ENCODE measurements around the gene RAB43. TPM values are rescaled to one million over a fixed set of nuclear protein-coding genes. Genes with fewer than 3 reads are reported as not detected.
"Not testable (repeated sequence)": the region's sequence is repeated elsewhere in the genome, so short reads cannot be mapped to it uniquely, and the experiment has no call there.

The RAB43 gene
- total and polyA plus RNA-seq, 8 donors = 4.7 to 18.7 (median 8.9) TPM

DNA sequence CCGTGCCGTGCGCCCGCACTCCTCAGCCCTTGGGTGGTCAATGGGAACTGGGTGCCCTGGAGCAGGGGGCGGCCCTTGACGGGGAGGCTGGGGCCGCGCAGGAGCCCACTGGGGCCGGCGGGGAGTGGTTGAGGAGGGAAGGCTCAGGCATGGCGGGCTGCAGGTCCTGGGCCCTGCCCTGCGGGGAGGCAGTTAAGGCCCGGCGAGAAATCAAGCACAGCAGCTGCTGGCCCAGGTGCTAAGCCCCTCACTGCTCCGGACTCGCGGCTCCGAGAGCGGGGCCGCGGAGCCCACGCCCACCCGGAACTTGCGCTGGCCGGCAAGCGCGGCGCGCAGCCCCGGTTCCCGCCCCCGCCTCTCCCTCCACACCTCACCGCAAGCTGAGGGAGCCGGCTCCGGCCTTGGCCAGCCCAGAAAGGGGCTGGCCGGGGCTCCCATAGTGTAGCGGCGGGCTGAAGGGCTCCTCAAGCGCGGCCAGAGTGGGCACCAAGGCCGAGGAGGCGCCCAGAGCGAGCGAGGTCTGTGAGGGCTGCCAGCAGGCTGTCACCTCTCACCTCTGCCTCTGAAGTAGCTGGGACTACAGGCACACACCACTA is 53.2 kb downstream of the RAB43 start:
- ATAC-seq (peak; percentile 79 to 87 (median 83)), DNase-seq (peak in 3 of 6 donors; percentile 42 to 75 (median 73)), FAIRE-seq (no peak)
- intact Hi-C loops (cut with DNase I) = no loop called here
- WGBS, 2 donors = 10 to 17% methylated on average over 29 to 42 of the region's 44 CpGs
- peak overlapping the region; percentile 10 to 49 (median 36) for H3K4me3 ChIP-seq
- H3K27me3 ChIP-seq = no peaks in the 10 kb centered on the region
- TF ChIP-seq, protein P1, sequence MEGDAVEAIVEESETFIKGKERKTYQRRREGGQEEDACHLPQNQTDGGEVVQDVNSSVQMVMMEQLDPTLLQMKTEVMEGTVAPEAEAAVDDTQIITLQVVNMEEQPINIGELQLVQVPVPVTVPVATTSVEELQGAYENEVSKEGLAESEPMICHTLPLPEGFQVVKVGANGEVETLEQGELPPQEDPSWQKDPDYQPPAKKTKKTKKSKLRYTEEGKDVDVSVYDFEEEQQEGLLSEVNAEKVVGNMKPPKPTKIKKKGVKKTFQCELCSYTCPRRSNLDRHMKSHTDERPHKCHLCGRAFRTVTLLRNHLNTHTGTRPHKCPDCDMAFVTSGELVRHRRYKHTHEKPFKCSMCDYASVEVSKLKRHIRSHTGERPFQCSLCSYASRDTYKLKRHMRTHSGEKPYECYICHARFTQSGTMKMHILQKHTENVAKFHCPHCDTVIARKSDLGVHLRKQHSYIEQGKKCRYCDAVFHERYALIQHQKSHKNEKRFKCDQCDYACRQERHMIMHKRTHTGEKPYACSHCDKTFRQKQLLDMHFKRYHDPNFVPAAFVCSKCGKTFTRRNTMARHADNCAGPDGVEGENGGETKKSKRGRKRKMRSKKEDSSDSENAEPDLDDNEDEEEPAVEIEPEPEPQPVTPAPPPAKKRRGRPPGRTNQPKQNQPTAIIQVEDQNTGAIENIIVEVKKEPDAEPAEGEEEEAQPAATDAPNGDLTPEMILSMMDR (IDR thresholded peaks at IDR 0.05) = no peak
- H3K27ac ChIP-seq = peak overlapping the region; percentile 53 to 75 (median 62)
- peaks cover 0 to 4% (median 0%) of the 10 kb centered on the region in 3 donors for H3K4me1 ChIP-seq
- no peaks in the 10 kb centered on the region for H3K36me3 ChIP-seq
- H3K9me3 ChIP-seq = no peaks in the 10 kb centered on the region

DNA sequence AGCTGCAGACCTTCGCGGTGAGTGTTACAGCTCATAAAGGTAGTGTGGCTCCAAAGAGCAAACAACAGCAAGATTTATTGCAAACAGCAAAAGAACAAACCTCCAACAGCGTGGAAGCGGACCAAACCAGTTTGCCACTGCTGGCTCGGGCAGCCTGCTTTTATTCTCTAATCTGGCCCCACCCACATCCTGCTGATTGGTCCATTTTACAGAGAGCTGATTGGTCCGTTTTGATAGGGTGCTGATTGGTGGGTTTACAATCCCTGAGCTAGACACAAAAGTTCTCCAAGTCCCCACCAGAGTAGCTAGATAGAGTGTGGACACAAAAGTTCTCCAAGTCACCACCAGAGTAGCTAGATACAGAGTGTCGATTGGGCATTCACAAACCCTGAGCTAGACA is 53.9 kb downstream of the RAB43 start:
- H3K4me1 ChIP-seq; H3K36me3 ChIP-seq; H3K9me3 ChIP-seq; intact Hi-C loops (cut with DNase I); H3K27me3 ChIP-seq: not testable (repeated sequence)
- Histone ChIP-seq H3K4me3 (peak overlapping the region in 2 of 4 donors; percentile 42 to 49), H3K27ac (peak overlapping the region in 3 of 4 donors; percentile 53 to 75 (median 66))
- FAIRE-seq = peak; percentile 45
- ATAC-seq = peak; percentile 30 to 66 (median 56)
- 48 to 56% methylated on average over 7 of the region's 7 CpGs for WGBS, 2 donors
- DNase-seq = peak in 4 of 6 donors; percentile 57 to 77 (median 71)
- TF ChIP-seq, protein P1 (IDR thresholded peaks at IDR 0.05) = peak in 1 of 4 donors; percentile 24

DNA sequence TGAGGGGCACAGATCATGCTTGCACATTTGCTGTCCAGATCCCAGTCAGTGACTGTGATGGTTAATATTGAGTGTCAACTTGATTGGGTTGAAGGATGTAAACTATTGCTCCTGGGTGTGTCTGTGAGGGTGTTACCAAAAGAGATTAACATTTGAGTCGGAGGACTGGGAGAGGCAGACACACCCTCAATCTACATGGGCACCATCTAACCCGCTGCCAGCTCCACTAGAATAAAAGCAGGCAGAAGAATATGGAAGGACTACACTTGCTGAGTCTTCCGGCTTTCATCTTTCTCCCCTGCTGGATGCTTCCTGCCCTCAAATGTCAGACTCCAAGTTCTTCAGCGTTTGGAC is 55.9 kb downstream of the RAB43 start:
- FAIRE-seq (no peak), DNase-seq (no peak), ATAC-seq (no peak)
- WGBS, 2 donors = 82 to 86% methylated on average over 4 of the region's 4 CpGs
- intact Hi-C loops (cut with DNase I) = no loop called here
- no peaks in the 10 kb centered on the region for H3K36me3 ChIP-seq
- H3K4me3 ChIP-seq = no peak overlapping the region
- H3K27me3 ChIP-seq = no peaks in the 10 kb centered on the region
- peaks cover 0 to 4% (median 0%) of the 10 kb centered on the region in 3 donors for H3K4me1 ChIP-seq
- H3K9me3 ChIP-seq = no peaks in the 10 kb centered on the region
- TF ChIP-seq, protein P1 (IDR thresholded peaks at IDR 0.05) = no peak
- H3K27ac ChIP-seq = no peak overlapping the region

DNA sequence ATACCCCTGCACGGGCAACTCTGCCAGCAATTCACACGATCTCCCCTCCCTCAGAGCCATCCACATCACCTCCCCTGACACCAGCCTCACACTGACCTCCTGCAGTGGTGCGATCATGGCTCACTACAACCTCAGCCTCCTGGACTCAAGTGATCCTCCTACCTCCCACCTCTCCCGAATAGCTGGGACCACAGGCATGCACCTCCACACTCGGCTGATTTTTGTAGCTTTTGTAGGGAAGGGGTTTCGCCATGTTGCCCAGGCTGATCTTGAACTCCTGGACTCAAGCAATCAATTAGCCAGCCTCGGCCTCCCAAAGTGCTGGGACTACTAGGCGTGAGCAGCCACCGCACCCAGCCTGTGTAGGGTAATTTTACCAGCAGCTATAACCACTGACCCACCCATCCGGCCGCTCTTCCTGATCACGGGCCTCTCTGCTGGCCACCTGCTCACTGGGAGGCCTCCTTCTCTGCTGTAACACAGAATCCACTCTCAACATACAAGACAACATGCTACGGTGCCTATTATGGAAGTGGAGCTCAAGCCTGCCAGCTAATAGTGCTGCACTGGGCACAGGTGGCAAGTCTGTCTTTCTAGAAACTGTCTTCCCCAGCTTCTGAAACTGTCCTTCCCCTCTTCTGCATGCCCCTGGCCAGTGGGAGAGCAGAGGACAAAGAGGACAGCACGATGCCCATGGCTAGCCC is 56.4 kb downstream of the RAB43 start:
- Histone ChIP-seq H3K9me3 (no peaks in the 10 kb centered on the region), H3K27ac (no peak overlapping the region), H3K4me3 (no peak overlapping the region), H3K4me1 (peaks cover 0 to 4% (median 0%) of the 10 kb centered on the region in 3 donors), H3K27me3 (no peaks in the 10 kb centered on the region), H3K36me3 (no peaks in the 10 kb centered on the region)
- DNase-seq = peak in 1 of 6 donors; percentile 16
- WGBS, 2 donors = 89 to 94% methylated on average over 14 of the region's 14 CpGs
- FAIRE-seq = no peak
- intact Hi-C loops (cut with DNase I) = no loop called here
- no peak for ATAC-seq
- TF ChIP-seq, protein P1 (IDR thresholded peaks at IDR 0.05) = no peak

Data from pancreas (tissue), 10 donors.